T1000 (cell line): ENCODE measurements around the gene ISX.

Source experiments
- DNase-seq: peaks from one replicate; lab custom pipeline; 2025; ENCODE audit warnings: mixed read lengths; lab: John Stamatoyannopoulos, UW

ISX gene

GRCh38 chr22:35113341-35113740 lies 47.4 kb downstream of the ISX start:
- no peak for DNase-seq

- no peak for DNase-seq
Observed at GRCh38 chr22:35114131-35114980, 48.4 kb downstream of the ISX start.

GRCh38 chr22:35115515-35115914 lies 49.6 kb downstream of the ISX start:
- no peak for DNase-seq

- no peak for DNase-seq
Observed at GRCh38 chr22:35116269-35116668, 50.3 kb downstream of the ISX start.

- no peak for DNase-seq
Observed at GRCh38 chr22:35116817-35117216, 50.9 kb downstream of the ISX start.

- no peak for DNase-seq
Observed at GRCh38 chr22:35119494-35119893, 53.5 kb downstream of the ISX start.

GRCh38 chr22:35124691-35125219 lies 58.8 kb downstream of the ISX start:
- no peak for DNase-seq

- no peak for DNase-seq
Observed at GRCh38 chr22:35126993-35127392, 61.0 kb downstream of the ISX start.

- DNase-seq = no peak
Observed at GRCh38 chr22:35128637-35129036, 62.7 kb downstream of the ISX start.

- DNase-seq = no peak
Observed at GRCh38 chr22:35131525-35132000, 65.6 kb downstream of the ISX start.

- DNase-seq = no peak
Observed at GRCh38 chr22:35132568-35132967, 66.6 kb downstream of the ISX start.

- no peak for DNase-seq
Observed at GRCh38 chr22:35133702-35134380, 67.9 kb downstream of the ISX start.

- no peak for DNase-seq
Observed at GRCh38 chr22:35134637-35135036, 68.7 kb downstream of the ISX start.

- no peak for DNase-seq
Observed at GRCh38 chr22:35135165-35135564, 69.2 kb downstream of the ISX start.
